H9 (cell line): Measurements from ENCODE around the gene LRG1. TPM values are rescaled to one million over a fixed set of nuclear protein-coding genes. Genes with fewer than 3 reads are reported as not detected.

Experiments
- DNase-seq: peaks from one replicate; pipeline ENCODE4 v3.0.0-alpha.2; 2017
- H2AFZ ChIP-seq: one replicate; pipeline ENCODE4 v1.6.1; 2013; ENCODE audit warnings: mild to moderate bottlenecking, low read length, control low read depth, moderate library complexity
- H2AK5ac ChIP-seq: 2 replicates; pipeline ENCODE4 v1.6.1; 2013; ENCODE audit warnings: low read length, control low read depth, mixed read lengths; ENCODE audit not compliant: insufficient read length
- H2BK120ac ChIP-seq: one replicate; pipeline ENCODE4 v1.6.1; 2013; ENCODE audit warnings: low read depth, mild to moderate bottlenecking, low read length, control low read depth, inconsistent platforms; ENCODE audit not compliant: poor library complexity, severe bottlenecking
- H2BK12ac ChIP-seq: 2 replicates; pipeline ENCODE4 v1.6.1; 2013; ENCODE audit warnings: low read length, control low read depth, mixed read lengths, low read depth; ENCODE audit not compliant: insufficient read length
- H2BK15ac ChIP-seq: 2 replicates; pipeline ENCODE4 v1.6.1; 2013; ENCODE audit warnings: low read depth, low read length, control low read depth
- H2BK20ac ChIP-seq: one replicate; pipeline ENCODE4 v1.6.1; 2013; ENCODE audit warnings: low read depth, mild to moderate bottlenecking, low read length, control low read depth, inconsistent platforms; ENCODE audit not compliant: poor library complexity, severe bottlenecking
- H2BK5ac ChIP-seq: 2 replicates; pipeline ENCODE4 v1.6.1; 2013; ENCODE audit warnings: low read length, control low read depth, mixed read lengths; ENCODE audit not compliant: insufficient read length
- H3K14ac ChIP-seq: 2 replicates; pipeline ENCODE4 v1.6.1; 2013; ENCODE audit warnings: low read length, control low read depth; ENCODE audit not compliant: insufficient read depth
- H3K18ac ChIP-seq: 2 replicates; pipeline ENCODE4 v1.6.1; 2013; ENCODE audit warnings: low read depth, mild to moderate bottlenecking, mixed read lengths, low read length, control low read depth; ENCODE audit not compliant: insufficient read length
- H3K23ac ChIP-seq: 2 replicates; pipeline ENCODE4 v1.6.1; 2013; ENCODE audit warnings: low read length, control low read depth, mixed read lengths, low read depth; ENCODE audit not compliant: insufficient read length
- H3K23me2 ChIP-seq: 2 replicates; pipeline ENCODE4 v1.6.1; 2013; ENCODE audit warnings: low read depth, mild to moderate bottlenecking, mixed read lengths, low read length, control low read depth; ENCODE audit not compliant: insufficient read length, poor library complexity, severe bottlenecking
- H3K27ac ChIP-seq: 2 replicates; pipeline ENCODE4 v1.5.1; 2013; ENCODE audit warnings: low read length, control low read depth, mixed read lengths, low read depth; ENCODE audit not compliant: insufficient read length
- H3K27me3 ChIP-seq: 2 replicates; pipeline ENCODE4 v1.6.1; 2013; ENCODE audit warnings: low read length, control low read depth, inconsistent platforms; ENCODE audit not compliant: insufficient read depth
- H3K4ac ChIP-seq: 2 replicates; pipeline ENCODE4 v1.6.1; 2013; ENCODE audit warnings: low read depth, mild to moderate bottlenecking, control low read depth, inconsistent platforms, low read length, moderate library complexity
- H3K4me1 ChIP-seq: 2 replicates; pipeline ENCODE4 v1.6.1; 2013; ENCODE audit warnings: low read length, control low read depth, inconsistent platforms; ENCODE audit not compliant: insufficient read depth
- H3K4me2 ChIP-seq: 2 replicates; pipeline ENCODE4 v1.6.1; 2013; ENCODE audit warnings: low read length, control low read depth, mixed read lengths; ENCODE audit not compliant: insufficient read length, insufficient read depth
- H3K56ac ChIP-seq: 2 replicates; pipeline ENCODE4 v1.6.1; 2013; ENCODE audit warnings: low read depth, mild to moderate bottlenecking, mixed read lengths, low read length, control low read depth; ENCODE audit not compliant: insufficient read length
- H3K79me1 ChIP-seq: 2 replicates; pipeline ENCODE4 v1.6.1; 2013; ENCODE audit warnings: low read depth, mild to moderate bottlenecking, moderate library complexity, low read length, control low read depth, inconsistent platforms; ENCODE audit not compliant: insufficient read depth, poor library complexity, severe bottlenecking
- H3K79me2 ChIP-seq: 2 replicates; pipeline ENCODE4 v1.6.1; 2013; ENCODE audit warnings: low read length, control low read depth, inconsistent platforms; ENCODE audit not compliant: insufficient read depth
- H3K9ac ChIP-seq: 2 replicates; pipeline ENCODE4 v1.6.1; 2013; ENCODE audit warnings: low read length, control low read depth, mixed read lengths; ENCODE audit not compliant: insufficient read length; ENCODE audit errors: extremely low read depth
- H3K9me3 ChIP-seq: one replicate; pipeline ENCODE4 v1.6.1; 2013; ENCODE audit warnings: low read depth, low read length, inconsistent platforms; ENCODE audit not compliant: control insufficient read depth
- H3T11ph ChIP-seq: one replicate; pipeline ENCODE4 v1.6.1; 2013; ENCODE audit warnings: mild to moderate bottlenecking, low read length, control low read depth, inconsistent platforms
- H4K20me1 ChIP-seq: one replicate; pipeline ENCODE4 v1.6.1; 2013; ENCODE audit not compliant: control insufficient read depth, insufficient read length, insufficient read depth
- H4K5ac ChIP-seq: 2 replicates; pipeline ENCODE4 v1.6.1; 2013; ENCODE audit warnings: low read depth, mild to moderate bottlenecking, mixed read lengths, low read length, control low read depth; ENCODE audit not compliant: insufficient read length
- H4K8ac ChIP-seq: replicated peaks from 2 replicates; pipeline ENCODE4 v1.6.1; 2013; ENCODE audit warnings: low read length, control low read depth, mixed read lengths, low read depth; ENCODE audit not compliant: insufficient read length
- H4K91ac ChIP-seq: 2 replicates; pipeline ENCODE4 v1.6.1; 2013; ENCODE audit warnings: low read depth, mild to moderate bottlenecking, moderate library complexity, mixed read lengths, low read length, control low read depth; ENCODE audit not compliant: insufficient read length
- H3K27ac Mint-ChIP-seq, 3 experiments: 2 replicates in 2 of 3; 3 replicates in 1 of 3; pipeline ENCODE4 v1.8.0; 2020 to 2021; ENCODE audit warnings: mixed read lengths in 3 of 3, mild to moderate bottlenecking in 1 of 3, moderate library complexity in 1 of 3
- H3K27me3 Mint-ChIP-seq: 2 replicates; pipeline ENCODE4 v1.8.0; 2021; ENCODE audit warnings: low read depth, mild to moderate bottlenecking, moderate library complexity, mixed read lengths
- H3K36me3 Mint-ChIP-seq, 3 experiments: 2 replicates in 2 of 3; 3 replicates in 1 of 3; pipeline ENCODE4 v1.8.0; 2020 to 2021; ENCODE audit warnings: low read depth in 3 of 3, mixed read lengths in 3 of 3; ENCODE audit not compliant: insufficient read depth in 1 of 3
- H3K4me1 Mint-ChIP-seq, 2 experiments: 2 replicates each; pipeline ENCODE4 v1.8.0; 2020; ENCODE audit warnings: mixed read lengths in 2 of 2
- H3K4me3 Mint-ChIP-seq, 2 experiments: 2 replicates in 1 of 2; 3 replicates in 1 of 2; pipeline ENCODE4 v1.8.0; 2020 to 2021; ENCODE audit warnings: mild to moderate bottlenecking in 2 of 2, mixed read lengths in 2 of 2, moderate library complexity in 1 of 2
- H3K9me3 Mint-ChIP-seq, 2 experiments: 2 replicates in 1 of 2; 3 replicates in 1 of 2; pipeline ENCODE4 v1.8.0; 2020; ENCODE audit warnings: mild to moderate bottlenecking in 2 of 2, mixed read lengths in 2 of 2, moderate library complexity in 1 of 2
- CTCF ChIP-seq: fragments of 200-600 bp; sonication (generic); conservative IDR thresholded peaks from 3 replicates; pipeline ENCODE4 v1.8.0; 2021; ENCODE audit warnings: antibody characterized with exemption, mild to moderate bottlenecking
- WGBS: extraction: QIAGEN DNeasy Blood & Tissue Kit; methylation state at CpG from one replicate; pipeline ENCODE4 v1.1.7; 2013; ENCODE audit warnings: missing lambda C conversion rate, low lambda C conversion rate, mixed read lengths; ENCODE audit not compliant: insufficient read length; ENCODE audit errors: extremely low coverage; 5-methylcytosine and 5-hydroxymethylcytosine counted together
- total RNA-seq: library from RNA; stranded (reverse); gene quantifications from 2 replicates; pipeline ENCODE4 v1.2.1, GENCODE V29; 2021

The LRG1 gene
- total RNA-seq, 1 experiment from 2014 or later, result 0.24 TPM

DNA sequence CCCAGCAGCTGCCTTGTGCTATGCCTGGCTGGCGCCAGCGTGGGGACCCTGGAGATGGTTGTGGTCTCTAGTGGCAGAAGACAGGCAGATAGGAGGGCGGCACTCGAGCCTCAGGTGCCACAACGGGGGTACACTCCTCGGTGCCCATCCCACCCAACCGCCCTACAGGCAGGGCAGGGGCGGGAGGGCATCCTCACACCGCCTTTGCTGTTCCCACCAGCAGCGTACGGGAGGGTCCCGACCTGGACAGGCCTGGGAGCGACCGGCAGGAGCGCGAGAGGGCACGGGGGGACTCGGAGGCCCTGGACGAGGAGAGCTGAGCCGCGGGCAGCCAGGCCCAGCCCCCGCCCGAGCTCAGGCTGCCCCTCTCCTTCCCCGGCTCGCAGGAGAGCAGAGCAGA is 38.1 kb downstream of the LRG1 start:
- peaks cover 20 to 61% (median 57%) of the 10 kb centered on the region in 3 experiments; a peak in 6 of 7 replicates for H3K36me3 Mint-ChIP-seq
- Histone ChIP-seq H3K79me2 (no peaks in the 10 kb centered on the region), H3K56ac (no peak overlapping the region), H3K4ac (no peak overlapping the region), H2AK5ac (no peak overlapping the region), H4K8ac (no peak overlapping the region), H3K4me2 (no peak overlapping the region), H2AFZ (no peak overlapping the region), H3T11ph (no peak overlapping the region), H3K23me2 (no peaks in the 10 kb centered on the region), H3K27me3 (no peaks in the 10 kb centered on the region), H3K18ac (no peak overlapping the region), H3K27ac (no peak overlapping the region), H3K14ac (no peak overlapping the region), H2BK5ac (no peak overlapping the region), H2BK120ac (no peak overlapping the region), H2BK15ac (no peak overlapping the region), H2BK12ac (no peak overlapping the region), H4K91ac (no peak overlapping the region), H3K9me3 (no peaks in the 10 kb centered on the region), H4K5ac (no peak overlapping the region), H4K20me1 (no peaks in the 10 kb centered on the region), H2BK20ac (no peak overlapping the region), H3K79me1 (no peaks in the 10 kb centered on the region), H3K4me1 (no peaks in the 10 kb centered on the region), H3K23ac (no peak overlapping the region), H3K9ac (no peak overlapping the region)
- DNase-seq, result no peak
- WGBS, result no CpG with 5 or more reads among the region's 25 CpGs
- H3K9me3 Mint-ChIP-seq, result no peaks in the 10 kb centered on the region
- no peak for TF ChIP-seq CTCF
- peaks cover 5% of the 10 kb centered on the region for H3K27me3 Mint-ChIP-seq
- H3K4me1 Mint-ChIP-seq, result no peaks in the 10 kb centered on the region
- no peak overlapping the region for H3K4me3 Mint-ChIP-seq
- H3K27ac Mint-ChIP-seq, result no peak overlapping the region
